ENCODE measurements around the gene HUNK.
"Not testable (repeated sequence)": the region's sequence is repeated elsewhere in the genome, so short reads cannot be mapped to it uniquely, and the experiment has no call there.

HUNK gene

DNA sequence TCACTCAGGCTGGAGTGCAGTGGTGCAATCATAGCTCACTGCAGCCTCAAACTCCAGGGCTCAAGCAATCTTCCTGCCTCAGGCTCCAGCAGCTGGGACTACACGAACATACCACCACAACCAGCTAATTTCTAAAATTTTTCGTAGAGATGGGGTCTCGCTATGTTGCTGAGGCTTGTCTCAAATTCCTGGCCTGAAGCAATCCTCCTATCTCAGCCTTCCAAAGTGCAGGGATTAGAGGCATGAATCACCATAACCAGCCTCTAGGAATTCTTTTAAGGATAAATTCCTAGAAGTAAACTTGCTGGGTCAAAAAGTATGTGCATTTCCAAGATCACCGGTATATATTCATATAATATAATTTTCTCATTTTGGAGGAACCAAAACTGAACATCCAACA, 17.6 kb upstream of the HUNK start:
- Histone ChIP-seq H3K9me3 (ENCODE audit: control insufficient read depth, insufficient read depth, low read length) (no peaks in the 10 kb centered on the region), H3K4me3 (ENCODE audit: low read length) (no peak overlapping the region), H3K4me1 (ENCODE audit: control insufficient read depth, low read length) (no peaks in the 10 kb centered on the region), H3K36me3 (ENCODE audit: control insufficient read depth, low read length) (no peaks in the 10 kb centered on the region), H3K9me2 (replicated peaks; ENCODE audit: control insufficient read depth, low read length) (no peaks in the 10 kb centered on the region), H3K79me2 (ENCODE audit: control insufficient read depth, low read length) (no peaks in the 10 kb centered on the region), H4K20me1 (ENCODE audit: control insufficient read depth, insufficient read depth, low read depth, low read length) (no peaks in the 10 kb centered on the region), H3K27me3 (ENCODE audit: control insufficient read depth, low read length) (no peaks in the 10 kb centered on the region), H3K27ac (ENCODE audit: low read depth, low read length) (no peak overlapping the region), H3F3A (ENCODE audit: control insufficient read depth, insufficient read depth) (no peaks in the 10 kb centered on the region), H3K4me2 (ENCODE audit: low read length) (no peak overlapping the region)
- TF ChIP-seq, protein P1, sequence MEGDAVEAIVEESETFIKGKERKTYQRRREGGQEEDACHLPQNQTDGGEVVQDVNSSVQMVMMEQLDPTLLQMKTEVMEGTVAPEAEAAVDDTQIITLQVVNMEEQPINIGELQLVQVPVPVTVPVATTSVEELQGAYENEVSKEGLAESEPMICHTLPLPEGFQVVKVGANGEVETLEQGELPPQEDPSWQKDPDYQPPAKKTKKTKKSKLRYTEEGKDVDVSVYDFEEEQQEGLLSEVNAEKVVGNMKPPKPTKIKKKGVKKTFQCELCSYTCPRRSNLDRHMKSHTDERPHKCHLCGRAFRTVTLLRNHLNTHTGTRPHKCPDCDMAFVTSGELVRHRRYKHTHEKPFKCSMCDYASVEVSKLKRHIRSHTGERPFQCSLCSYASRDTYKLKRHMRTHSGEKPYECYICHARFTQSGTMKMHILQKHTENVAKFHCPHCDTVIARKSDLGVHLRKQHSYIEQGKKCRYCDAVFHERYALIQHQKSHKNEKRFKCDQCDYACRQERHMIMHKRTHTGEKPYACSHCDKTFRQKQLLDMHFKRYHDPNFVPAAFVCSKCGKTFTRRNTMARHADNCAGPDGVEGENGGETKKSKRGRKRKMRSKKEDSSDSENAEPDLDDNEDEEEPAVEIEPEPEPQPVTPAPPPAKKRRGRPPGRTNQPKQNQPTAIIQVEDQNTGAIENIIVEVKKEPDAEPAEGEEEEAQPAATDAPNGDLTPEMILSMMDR (IDR thresholded peaks at IDR 0.05; ENCODE audit: low read depth, low read length, poor library complexity, severe bottlenecking), result no peak
- TF ChIP-seq EZH2phosphoT487 (IDR thresholded peaks at IDR 0.05; ENCODE audit: borderline replicate concordance, low read length), result no peak

DNA sequence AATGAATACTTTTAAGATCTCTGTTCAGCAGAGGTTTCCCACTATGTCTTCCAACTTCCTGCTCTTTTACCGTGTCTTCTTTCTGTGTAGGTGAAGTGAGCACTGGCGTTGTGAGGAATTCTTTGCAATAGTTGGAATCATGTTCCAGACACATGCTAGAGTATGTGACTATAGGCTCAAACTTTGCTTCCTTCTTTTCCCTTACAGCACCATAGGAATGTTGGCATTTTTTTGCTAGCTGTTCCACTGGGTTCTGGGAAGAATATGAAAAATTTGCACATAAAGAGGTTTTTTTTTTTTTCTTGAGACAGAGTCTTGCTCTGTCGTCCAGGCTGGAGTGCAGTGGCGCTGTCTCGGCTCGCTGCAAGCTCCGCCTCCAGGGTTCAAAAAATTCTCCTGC, 15.7 kb upstream of the HUNK start:
- Histone ChIP-seq H3K79me2 (ENCODE audit: control insufficient read depth, low read length) (no peaks in the 10 kb centered on the region), H3K9me2 (replicated peaks; ENCODE audit: control insufficient read depth, low read length) (no peaks in the 10 kb centered on the region), H3K36me3 (ENCODE audit: control insufficient read depth, low read length) (no peaks in the 10 kb centered on the region), H3K4me2 (ENCODE audit: low read length) (no peak overlapping the region), H3K9me3 (ENCODE audit: control insufficient read depth, insufficient read depth, low read length) (no peaks in the 10 kb centered on the region), H3K27me3 (ENCODE audit: control insufficient read depth, low read length) (no peaks in the 10 kb centered on the region), H3F3A (ENCODE audit: control insufficient read depth, insufficient read depth) (no peaks in the 10 kb centered on the region), H4K20me1 (ENCODE audit: control insufficient read depth, insufficient read depth, low read depth, low read length) (no peaks in the 10 kb centered on the region), H3K27ac (ENCODE audit: low read depth, low read length) (no peak overlapping the region), H3K4me1 (ENCODE audit: control insufficient read depth, low read length) (no peaks in the 10 kb centered on the region), H3K4me3 (ENCODE audit: low read length) (no peak overlapping the region)
- TF ChIP-seq EZH2phosphoT487 (IDR thresholded peaks at IDR 0.05; ENCODE audit: borderline replicate concordance, low read length), result no peak
- TF ChIP-seq, protein P1 (IDR thresholded peaks at IDR 0.05; ENCODE audit: low read depth, low read length, poor library complexity, severe bottlenecking), result no peak

DNA sequence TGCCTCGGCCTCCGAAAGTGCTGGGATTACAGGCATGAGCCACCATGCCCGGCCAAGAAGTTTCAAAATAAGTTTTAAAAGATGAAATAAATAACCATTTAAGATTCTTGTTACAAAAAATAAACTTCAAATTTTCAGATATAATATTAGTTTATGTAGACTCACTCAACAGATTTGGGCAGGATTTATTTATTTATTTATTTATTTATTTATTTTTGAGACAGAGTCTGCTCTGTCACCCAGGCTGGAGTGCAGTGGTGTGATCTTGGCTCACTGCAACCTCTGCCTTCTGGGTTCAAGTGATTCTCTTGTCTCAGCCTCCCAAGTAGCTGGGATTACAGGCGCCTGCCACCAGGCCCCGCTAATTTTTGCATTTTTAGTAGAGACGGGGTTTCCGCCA, 15.2 kb upstream of the HUNK start:
- H3K27me3 ChIP-seq (ENCODE audit: control insufficient read depth, low read length); H3K4me2 ChIP-seq (ENCODE audit: low read length); H3K4me1 ChIP-seq (ENCODE audit: control insufficient read depth, low read length); H4K20me1 ChIP-seq (ENCODE audit: control insufficient read depth, insufficient read depth, low read depth, low read length); H3K9me3 ChIP-seq (ENCODE audit: control insufficient read depth, insufficient read depth, low read length); H3K79me2 ChIP-seq (ENCODE audit: control insufficient read depth, low read length); H3K36me3 ChIP-seq (ENCODE audit: control insufficient read depth, low read length); H3F3A ChIP-seq (ENCODE audit: control insufficient read depth, insufficient read depth); H3K27ac ChIP-seq (ENCODE audit: low read depth, low read length); H3K4me3 ChIP-seq (ENCODE audit: low read length); H3K9me2 ChIP-seq (replicated peaks; ENCODE audit: control insufficient read depth, low read length): not testable (repeated sequence)

DNA sequence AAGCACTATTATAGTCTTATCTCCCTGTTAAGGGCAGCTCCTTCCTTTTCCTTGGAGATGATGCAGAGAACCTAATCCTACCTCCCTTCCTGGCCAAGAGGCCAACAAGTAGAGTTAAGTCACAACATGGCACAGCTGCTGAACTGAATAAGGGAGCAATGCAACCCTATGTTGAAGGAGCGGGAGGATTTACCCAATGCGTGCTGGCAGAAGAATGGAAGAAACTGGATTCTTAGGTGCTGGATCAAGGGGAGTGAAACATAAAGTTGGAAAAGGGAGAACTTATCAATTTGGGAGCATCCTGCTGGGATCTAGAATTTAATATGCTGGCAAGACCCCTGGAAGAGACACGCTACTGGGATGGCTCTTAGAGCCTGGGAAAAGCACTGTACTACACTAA, 12.0 kb upstream of the HUNK start:
- no peaks in the 10 kb centered on the region for H3F3A ChIP-seq (ENCODE audit: control insufficient read depth, insufficient read depth)
- H3K4me1 ChIP-seq (ENCODE audit: control insufficient read depth, low read length), result no peaks in the 10 kb centered on the region
- H3K27me3 ChIP-seq (ENCODE audit: control insufficient read depth, low read length), result no peaks in the 10 kb centered on the region
- H3K9me3 ChIP-seq (ENCODE audit: control insufficient read depth, insufficient read depth, low read length), result no peaks in the 10 kb centered on the region
- H3K36me3 ChIP-seq (ENCODE audit: control insufficient read depth, low read length), result no peaks in the 10 kb centered on the region
- H3K79me2 ChIP-seq (ENCODE audit: control insufficient read depth, low read length), result no peaks in the 10 kb centered on the region
- H3K9me2 ChIP-seq (replicated peaks; ENCODE audit: control insufficient read depth, low read length), result no peaks in the 10 kb centered on the region
- H3K4me2 ChIP-seq (ENCODE audit: low read length), result no peak overlapping the region
- no peak overlapping the region for H3K4me3 ChIP-seq (ENCODE audit: low read length)
- TF ChIP-seq EZH2phosphoT487 (IDR thresholded peaks at IDR 0.05; ENCODE audit: borderline replicate concordance, low read length), result no peak
- TF ChIP-seq, protein P1 (IDR thresholded peaks at IDR 0.05; ENCODE audit: low read depth, low read length, poor library complexity, severe bottlenecking), result no peak
- no peaks in the 10 kb centered on the region for H4K20me1 ChIP-seq (ENCODE audit: control insufficient read depth, insufficient read depth, low read depth, low read length)
- H3K27ac ChIP-seq (ENCODE audit: low read depth, low read length), result no peak overlapping the region

Measured in DOHH2 (cell line).